ENCODE measurements around the gene GSG1. TPM values are rescaled to one million over a fixed set of nuclear protein-coding genes. Genes with fewer than 3 reads are reported as not detected.

GSG1 gene
- total RNA-seq, 2 donors from 2014 or later = 0.66 to 2.1 TPM

DNA sequence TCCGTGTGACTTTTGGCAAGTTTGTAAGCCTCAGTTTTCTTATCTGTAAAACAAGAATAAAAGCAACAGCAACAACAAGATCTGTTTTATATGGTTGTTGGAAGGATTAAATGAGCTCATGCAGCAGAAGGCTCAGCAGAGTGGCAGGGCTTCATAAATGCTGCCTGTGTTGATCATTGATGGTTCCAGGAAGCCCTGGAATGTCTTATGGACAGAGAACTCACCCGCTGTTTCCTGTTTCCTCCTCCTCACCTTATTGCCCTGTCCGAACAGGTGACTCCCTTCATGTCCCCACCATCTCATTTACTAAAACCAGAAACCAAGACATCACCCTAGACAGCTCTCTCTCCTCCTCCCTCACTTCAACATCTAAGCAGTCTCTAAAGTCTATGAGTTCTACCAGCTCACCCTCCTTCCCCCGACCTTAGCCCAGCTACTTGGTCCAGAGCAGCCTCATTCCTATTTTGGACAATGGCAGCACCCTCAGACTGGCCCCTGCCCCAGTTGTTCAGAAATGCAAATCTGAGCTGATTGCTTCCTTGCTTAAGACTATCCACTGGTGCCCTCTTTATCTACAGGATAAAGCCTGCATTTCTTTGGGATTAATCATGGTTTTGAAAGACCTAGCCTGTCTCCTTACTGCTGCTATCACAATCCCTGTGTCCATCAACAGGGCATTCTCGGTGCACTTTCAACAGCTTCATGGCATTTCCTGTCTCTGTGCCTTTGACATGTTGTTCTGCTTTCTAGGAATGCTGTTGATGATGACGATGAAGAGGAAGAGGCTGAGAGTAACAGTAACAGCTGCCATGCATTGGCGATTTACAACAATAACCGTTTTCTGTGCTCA, 21.4 kb upstream of the GSG1 start:
- H3K27ac ChIP-seq = no peak overlapping the region
- no peak overlapping the region for H3K4me3 ChIP-seq
- H3K27me3 ChIP-seq = no peaks in the 10 kb centered on the region
- WGBS, 2 donors = 70 to 73% methylated on average over 8 of the region's 8 CpGs
- no peaks in the 10 kb centered on the region for H3K9me3 ChIP-seq
- no peak for TF ChIP-seq POLR2A (IDR thresholded peaks at IDR 0.05)
- TF ChIP-seq, protein P1, sequence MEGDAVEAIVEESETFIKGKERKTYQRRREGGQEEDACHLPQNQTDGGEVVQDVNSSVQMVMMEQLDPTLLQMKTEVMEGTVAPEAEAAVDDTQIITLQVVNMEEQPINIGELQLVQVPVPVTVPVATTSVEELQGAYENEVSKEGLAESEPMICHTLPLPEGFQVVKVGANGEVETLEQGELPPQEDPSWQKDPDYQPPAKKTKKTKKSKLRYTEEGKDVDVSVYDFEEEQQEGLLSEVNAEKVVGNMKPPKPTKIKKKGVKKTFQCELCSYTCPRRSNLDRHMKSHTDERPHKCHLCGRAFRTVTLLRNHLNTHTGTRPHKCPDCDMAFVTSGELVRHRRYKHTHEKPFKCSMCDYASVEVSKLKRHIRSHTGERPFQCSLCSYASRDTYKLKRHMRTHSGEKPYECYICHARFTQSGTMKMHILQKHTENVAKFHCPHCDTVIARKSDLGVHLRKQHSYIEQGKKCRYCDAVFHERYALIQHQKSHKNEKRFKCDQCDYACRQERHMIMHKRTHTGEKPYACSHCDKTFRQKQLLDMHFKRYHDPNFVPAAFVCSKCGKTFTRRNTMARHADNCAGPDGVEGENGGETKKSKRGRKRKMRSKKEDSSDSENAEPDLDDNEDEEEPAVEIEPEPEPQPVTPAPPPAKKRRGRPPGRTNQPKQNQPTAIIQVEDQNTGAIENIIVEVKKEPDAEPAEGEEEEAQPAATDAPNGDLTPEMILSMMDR (IDR thresholded peaks at IDR 0.05) = no peak
- no peak for ATAC-seq
- intact Hi-C loops (cut with DNase I) = no loop called here
- DNase-seq = no peak
- no peaks in the 10 kb centered on the region for H3K36me3 ChIP-seq (replicated peaks in 1 of 2; ENCODE audit: insufficient read depth in 1 of 2, low read depth in 2 of 2)
- H3K4me1 ChIP-seq = no peaks in the 10 kb centered on the region

DNA sequence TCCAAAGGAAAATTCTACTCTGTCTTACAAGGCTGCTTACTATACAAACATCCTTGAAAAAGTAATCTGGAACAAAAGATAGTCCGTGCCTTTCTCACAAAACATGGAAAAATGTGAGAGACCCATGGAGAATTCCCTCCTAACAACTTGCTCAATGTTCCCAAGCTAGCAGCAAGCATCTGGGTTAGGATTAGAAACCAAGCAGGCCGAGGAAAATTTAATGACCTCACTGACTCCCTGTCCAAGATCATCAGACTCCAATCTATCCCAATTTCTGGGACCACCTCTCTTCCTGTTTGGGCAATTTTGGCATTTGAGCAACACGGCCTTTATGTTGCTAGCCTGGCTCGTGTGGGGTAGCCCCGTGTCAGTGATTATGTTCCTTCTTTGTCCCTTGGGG, 18.1 kb upstream of the GSG1 start:
- Histone ChIP-seq H3K27ac (no peak overlapping the region), H3K36me3 (replicated peaks in 1 of 2; ENCODE audit: insufficient read depth in 1 of 2, low read depth in 2 of 2) (no peaks in the 10 kb centered on the region), H3K27me3 (no peaks in the 10 kb centered on the region), H3K9me3 (no peaks in the 10 kb centered on the region), H3K4me3 (no peak overlapping the region), H3K4me1 (no peaks in the 10 kb centered on the region)
- DNase-seq (no peak), ATAC-seq (no peak)
- TF ChIP-seq, protein P1 (IDR thresholded peaks at IDR 0.05) = no peak
- TF ChIP-seq POLR2A (IDR thresholded peaks at IDR 0.05) = no peak
- intact Hi-C loops (cut with DNase I) = no loop called here
- 87 to 90% methylated on average over 5 of the region's 5 CpGs for WGBS, 2 donors

DNA sequence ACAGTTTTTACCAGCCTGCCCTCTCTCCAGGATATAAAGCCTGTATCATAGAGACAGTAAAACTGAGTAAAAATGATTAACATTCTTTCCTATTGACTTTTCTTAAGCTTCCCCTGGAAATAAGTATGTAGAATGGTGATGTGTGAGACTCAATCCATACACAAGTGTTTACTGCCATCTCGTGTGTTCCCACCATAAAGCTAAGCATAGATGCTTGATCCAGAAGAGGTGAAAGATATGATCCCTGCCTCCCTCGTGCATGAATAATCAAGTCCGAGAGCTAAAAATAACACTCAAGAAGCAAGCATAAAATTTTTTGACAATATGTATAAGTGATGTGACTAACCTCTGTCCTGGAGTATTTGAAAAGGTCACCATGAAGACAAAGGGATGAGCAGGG, 16.9 kb upstream of the GSG1 start:
- Histone ChIP-seq H3K4me3 (no peak overlapping the region), H3K36me3 (replicated peaks in 1 of 2; ENCODE audit: insufficient read depth in 1 of 2, low read depth in 2 of 2) (no peaks in the 10 kb centered on the region), H3K27me3 (no peaks in the 10 kb centered on the region), H3K27ac (no peak overlapping the region), H3K9me3 (no peaks in the 10 kb centered on the region), H3K4me1 (no peaks in the 10 kb centered on the region)
- ATAC-seq (no peak), DNase-seq (no peak)
- 75% methylated on average over 3 of the region's 3 CpGs for WGBS, 2 donors
- no peak for TF ChIP-seq POLR2A (IDR thresholded peaks at IDR 0.05)
- TF ChIP-seq, protein P1 (IDR thresholded peaks at IDR 0.05) = no peak
- intact Hi-C loops (cut with DNase I) = no loop called here

- H3K27ac ChIP-seq = no peak overlapping the region
- no peaks in the 10 kb centered on the region for H3K27me3 ChIP-seq
- no peaks in the 10 kb centered on the region for H3K9me3 ChIP-seq
- ATAC-seq (no peak), DNase-seq (no peak)
- TF ChIP-seq, protein P1 (IDR thresholded peaks at IDR 0.05) = no peak
- no peak for TF ChIP-seq POLR2A (IDR thresholded peaks at IDR 0.05)
- intact Hi-C loops (cut with DNase I) = no loop called here
- WGBS, 2 donors = 83 to 94% methylated on average over 2 of the region's 2 CpGs
- no peak overlapping the region for H3K4me3 ChIP-seq
- H3K4me1 ChIP-seq = no peaks in the 10 kb centered on the region
- no peaks in the 10 kb centered on the region for H3K36me3 ChIP-seq (replicated peaks in 1 of 2; ENCODE audit: insufficient read depth in 1 of 2, low read depth in 2 of 2)
Observed at GRCh38 chr12:13119826-13120225, 16.4 kb upstream of the GSG1 start.

GRCh38 chr12:13117029-13117428, 13.6 kb upstream of the GSG1 start:
- WGBS, 2 donors = 68 to 72% methylated on average over 6 of the region's 6 CpGs
- DNase-seq = no peak
- H3K36me3 ChIP-seq (replicated peaks in 1 of 2; ENCODE audit: insufficient read depth in 1 of 2, low read depth in 2 of 2) = no peaks in the 10 kb centered on the region
- H3K27ac ChIP-seq = no peak overlapping the region
- H3K4me3 ChIP-seq = no peak overlapping the region
- no peaks in the 10 kb centered on the region for H3K9me3 ChIP-seq
- H3K4me1 ChIP-seq = no peaks in the 10 kb centered on the region
- TF ChIP-seq, protein P1 (IDR thresholded peaks at IDR 0.05) = no peak
- TF ChIP-seq POLR2A (IDR thresholded peaks at IDR 0.05) = no peak
- H3K27me3 ChIP-seq = no peaks in the 10 kb centered on the region
- no peak for ATAC-seq
- intact Hi-C loops (cut with DNase I) = no loop called here
